ENCODE data around the gene APOL2. TPM values are rescaled to one million over a fixed set of nuclear protein-coding genes. Genes with fewer than 3 reads are reported as not detected.

Gene APOL2
- total RNA-seq, 1 experiment from 2014 or later = 9.9 TPM

- Histone ChIP-seq H3K79me2 (ENCODE audit: insufficient read depth, low read length) (no peaks in the 10 kb centered on the region), H3K27ac (ENCODE audit: low read depth, low read length) (no peak overlapping the region), H3K9me3 (ENCODE audit: control insufficient read depth in 1 of 2, insufficient read depth in 1 of 2, low read depth in 1 of 2, low read length in 2 of 2) (no peaks in the 10 kb centered on the region), H3K9me2 (ENCODE audit: insufficient read depth) (no peaks in the 10 kb centered on the region), H3K4me3 (replicated peaks in 1 of 2; ENCODE audit: low read depth in 1 of 2, low read length in 2 of 2) (no peak overlapping the region), H3K36me3 (ENCODE audit: control insufficient read depth in 1 of 2, insufficient read depth in 2 of 2, low read length in 2 of 2) (no peaks in the 10 kb centered on the region), H2AFZ (ENCODE audit: low read depth, low read length, poor library complexity, severe bottlenecking) (no peak overlapping the region), H3K27me3 (ENCODE audit: insufficient read depth, low read length) (no peaks in the 10 kb centered on the region), H3K9ac (ENCODE audit: low read length) (no peak overlapping the region), H4K20me1 (ENCODE audit: insufficient read depth) (no peaks in the 10 kb centered on the region), H3K4me2 (ENCODE audit: low read length) (no peak overlapping the region), H3K4me1 (ENCODE audit: control insufficient read depth in 1 of 2, insufficient read depth in 2 of 2, low read length in 2 of 2) (no peaks in the 10 kb centered on the region)
- ChIA-PET CTCF (no interaction called here), POLR2A (no interaction called here), RAD21 (ENCODE audit: low non-redundant PET in 1 of 2, low total read pairs in 2 of 2, uncharacterized antibody in 2 of 2, unreplicated experiment in 2 of 2) (no interaction called here)
- no peak for ATAC-seq
- BruUV-seq (replicated peaks) = no TSS peak
- intact Hi-C loops (cut with micrococcal nuclease) = no loop called here
- TF ChIP-seq POLR2AphosphoS5 (IDR thresholded peaks at IDR 0.05; ENCODE audit: low read depth, low read length) = no peak
- no peak for TF ChIP-seq SRF (IDR thresholded peaks at IDR 0.05; ENCODE audit: low read depth)
- no peak for TF ChIP-seq FOSL1 (IDR thresholded peaks at IDR 0.05; ENCODE audit: low read depth)
- TF ChIP-seq ELF1 (IDR thresholded peaks at IDR 0.05; ENCODE audit: borderline replicate concordance, low read depth) = no peak
- TF ChIP-seq RAD21 (IDR thresholded peaks at IDR 0.05; ENCODE audit: low read depth) = no peak
- no peak for TF ChIP-seq EZH2phosphoT487 (IDR thresholded peaks at IDR 0.05; ENCODE audit: borderline replicate concordance)
- TF ChIP-seq CTCF (IDR thresholded peaks at IDR 0.05 in 2 of 3, conservative IDR thresholded peaks at IDR 0.05 in 1 of 3; ENCODE audit: borderline replicate concordance in 1 of 3, insufficient read depth in 1 of 3, low read depth in 2 of 3, low read length in 2 of 3) = no peak
- TF ChIP-seq MAX (IDR thresholded peaks at IDR 0.05) = no peak
- no peak for TF ChIP-seq EGR1 (IDR thresholded peaks at IDR 0.05; ENCODE audit: low read depth)
- TF ChIP-seq ZNF274 (IDR thresholded peaks at IDR 0.05; ENCODE audit: low read depth, low read length) = no peak
- no peak for TF ChIP-seq ATF3 (IDR thresholded peaks at IDR 0.05)
- TF ChIP-seq CEBPB (IDR thresholded peaks at IDR 0.05; ENCODE audit: low read depth) = no peak
- no peak for TF ChIP-seq TCF7L2 (IDR thresholded peaks at IDR 0.05; ENCODE audit: borderline replicate concordance, extremely low read depth, insufficient read depth, insufficient read length)
- TF ChIP-seq SP1 (IDR thresholded peaks at IDR 0.05; ENCODE audit: low read depth) = no peak
- no peak for TF ChIP-seq EZH2 (IDR thresholded peaks at IDR 0.05)
- no peak for TF ChIP-seq REST (IDR thresholded peaks at IDR 0.05; ENCODE audit: low read depth)
- no peak for TF ChIP-seq SIN3A (IDR thresholded peaks at IDR 0.05; ENCODE audit: low read depth)
- no peak for TF ChIP-seq POLR2A (IDR thresholded peaks at IDR 0.05; ENCODE audit: borderline replicate concordance, extremely low read depth, insufficient read depth, insufficient read length)
- no peak for TF ChIP-seq JUND (IDR thresholded peaks at IDR 0.05)
- TF ChIP-seq ZBTB33 (IDR thresholded peaks at IDR 0.05; ENCODE audit: extremely low read depth, insufficient replicate concordance, low read length) = no peak
- no peak for DNase-seq (ENCODE audit: low read depth, low spot score)
Observed at GRCh38 chr22:36192542-36192941, 46.8 kb downstream of the APOL2 start.

All from HCT116 (cell line).